HG02943 (cell line): ENCODE results near the gene NRN1L.

Experiments used
- ATAC-seq: cut with Tn5 transposase; IDR thresholded peaks from one replicate; pipeline ENCODE4 v1.9.1; 2021; ENCODE audit warnings: mild to moderate bottlenecking, low read depth, moderate library complexity; ENCODE audit not compliant: unreplicated experiment

Gene NRN1L

DNA sequence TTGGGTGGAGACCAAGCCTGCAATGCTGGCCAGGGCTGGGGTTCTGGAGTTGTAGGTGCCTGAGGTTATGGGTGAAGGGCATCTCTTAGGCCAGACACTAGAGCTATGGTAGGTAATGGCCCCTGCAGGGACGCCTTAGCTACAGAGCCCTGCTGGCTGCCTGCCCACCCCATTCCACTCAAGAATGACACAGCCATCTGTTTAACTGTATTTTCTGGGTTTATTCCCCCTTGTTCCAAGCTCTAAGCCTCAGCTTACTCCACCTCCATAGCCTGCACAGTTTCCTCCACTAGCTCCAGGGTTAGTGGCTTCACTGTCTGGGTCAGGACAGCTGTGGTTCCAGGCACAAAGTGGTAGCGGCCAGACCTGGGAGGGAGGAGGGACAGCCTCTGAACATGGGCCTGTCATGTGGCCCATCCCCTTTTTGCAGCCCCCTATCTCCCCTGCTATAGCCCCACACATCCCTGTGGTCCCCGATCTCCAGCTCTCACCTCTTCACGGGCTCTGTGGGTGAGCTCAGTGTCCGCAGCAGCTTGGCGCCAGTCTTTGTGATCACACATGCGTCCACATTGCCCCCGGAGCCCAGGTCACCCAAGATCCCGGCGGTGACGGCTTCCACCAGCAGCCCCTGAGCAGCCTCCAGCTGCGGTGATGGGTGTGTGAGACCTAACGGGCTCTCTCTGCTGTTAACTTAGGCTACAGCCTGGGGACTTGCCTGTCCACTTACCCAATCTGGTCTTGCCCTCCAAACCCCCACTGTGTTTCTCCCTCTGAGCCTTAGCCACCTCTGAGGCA, 49.8 kb downstream of the NRN1L start:
- no peak for ATAC-seq

DNA sequence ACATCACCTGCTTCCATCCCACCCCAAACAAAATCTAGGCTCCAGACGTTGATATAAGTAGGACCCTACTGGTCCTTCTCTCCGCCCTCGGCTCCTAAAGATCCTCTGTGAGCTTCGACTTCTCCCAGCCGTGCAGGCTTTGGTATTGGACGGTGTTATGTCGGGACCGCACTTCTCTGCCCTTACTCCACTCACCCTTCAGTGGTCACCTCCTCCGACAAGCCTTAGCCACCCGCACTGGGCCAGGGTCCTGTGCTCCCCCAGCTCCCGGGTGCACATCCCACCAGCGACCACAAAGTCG, 50.4 kb downstream of the NRN1L start:
- no peak for ATAC-seq

DNA sequence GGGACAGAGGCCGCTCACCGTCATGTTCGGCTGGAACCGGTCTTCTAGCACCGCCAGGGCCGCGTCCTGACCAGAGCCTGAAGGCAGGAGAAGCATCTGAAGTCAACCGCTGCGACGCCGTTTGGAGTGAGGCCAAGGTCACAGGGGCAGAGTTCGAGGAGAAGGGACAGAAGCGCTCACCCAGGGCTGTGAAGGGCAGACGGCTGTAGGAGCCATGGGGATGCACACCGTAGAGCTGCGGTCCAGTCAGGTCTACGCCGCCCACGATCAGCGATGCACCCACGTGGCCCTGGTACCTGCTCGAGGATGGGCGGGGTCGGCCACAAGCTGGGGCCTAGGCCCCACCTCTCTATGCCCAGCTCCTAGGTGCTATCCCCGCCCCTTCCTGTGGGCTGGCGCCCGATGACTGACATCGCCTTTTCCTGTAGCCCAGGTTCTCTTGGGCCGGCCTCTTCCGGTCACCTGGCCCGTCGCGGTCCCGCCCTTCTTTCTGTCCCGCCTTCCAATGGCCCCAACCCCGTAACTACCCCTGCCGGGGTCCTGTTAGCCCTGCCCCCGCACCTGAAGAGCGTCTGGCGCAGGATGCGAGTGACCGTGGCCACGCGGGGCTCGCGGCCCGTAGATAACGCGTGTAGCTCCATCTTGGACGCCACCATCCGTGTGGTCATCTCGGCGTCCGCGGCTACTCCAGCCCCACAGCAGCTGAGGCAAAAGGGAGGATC, 50.9 kb downstream of the NRN1L start:
- peak; percentile 81 for ATAC-seq
